Stomach (tissue), 19 donors: ENCODE results near the gene PSMB2. TPM values are rescaled to one million over a fixed set of nuclear protein-coding genes. Genes with fewer than 3 reads are reported as not detected.
"Not testable (repeated sequence)": the region's sequence is repeated elsewhere in the genome, so short reads cannot be mapped to it uniquely, and the experiment has no call there.

Experiments
- DNase-seq, 2 donors: peaks; one replicate each; pipeline versions ENCODE4 v3.0.0 to v3.0.0-alpha.2; 2013 to 2019
- H3K27ac ChIP-seq, 5 donors: fragments of 200-600 bp in 4 of 5; sonication (generic) in 4 of 5; one replicate each; pipeline ENCODE4 v1.5.1; 2013 to 2019; ENCODE audit warnings: mild to moderate bottlenecking in 1 of 5, moderate library complexity in 1 of 5
- H3K27me3 ChIP-seq, 3 donors: fragments of 200-600 bp; sonication (generic); one replicate each; pipeline ENCODE4 v1.5.1; 2017 to 2019; ENCODE audit warnings: mixed run types in 1 of 3
- H3K36me3 ChIP-seq, 4 donors: fragments of 200-600 bp; sonication (generic); 1 replicate in 3 of 4; 2 replicates in 1 of 4; pipeline ENCODE4 v1.5.1; 2016 to 2019
- H3K4me1 ChIP-seq, 4 donors: fragments of 200-600 bp; sonication (generic); one replicate each; pipeline ENCODE4 v1.5.1; 2016 to 2019
- H3K4me3 ChIP-seq, 4 donors: fragments of 200-600 bp; sonication (generic) in 3 of 4; one replicate each; pipeline ENCODE4 v1.5.1; 2016 to 2019; ENCODE audit warnings: mild to moderate bottlenecking in 1 of 4
- H3K9me3 ChIP-seq, 4 donors: fragments of 200-600 bp; sonication (generic); one replicate each; pipeline ENCODE4 v1.5.1; 2016 to 2019
- EP300 ChIP-seq: sonication (generic); formaldehyde crosslinking; IDR thresholded peaks from one replicate; pipeline ENCODE4 v1.6.1; 2017; ENCODE audit warnings: antibody characterized with exemption
- POLR2A ChIP-seq, 4 donors: fragments of 450-650 bp; IDR thresholded peaks; one replicate each; pipeline ENCODE4 v1.6.1; 2016; ENCODE audit warnings: antibody characterized with exemption in 4 of 4, control low read depth in 2 of 4, mild to moderate bottlenecking in 1 of 4, moderate library complexity in 1 of 4
- POLR2AphosphoS5 ChIP-seq, 3 donors: sonication (generic); formaldehyde crosslinking; IDR thresholded peaks; one replicate each; pipeline ENCODE4 v1.6.1; 2016; ENCODE audit warnings: antibody characterized with exemption in 3 of 3
- WGBS, 5 donors: extraction: QIAGEN DNeasy Blood & Tissue Kit in 3 of 5; methylation state at CpG; one replicate each; pipeline versions ENCODE4 v1.1.5 to v1.1.7; 2013 to 2018; 5-methylcytosine and 5-hydroxymethylcytosine counted together
- intact Hi-C: fragments of 100-400 bp; cut with DNase I; formaldehyde crosslinking; loops from one replicate; pipeline ENCODE4 v1.15.1; 2023; ENCODE audit warnings: low total_unique reads
- long read RNA-seq, 10 donors: transcript quantifications; one replicate each; lab custom pipeline, GENCODE V29; 2026
- polyA plus RNA-seq, 3 donors: library from polyadenylated mRNA; stranded (reverse); fragments of 200-250 nt; gene quantifications; one replicate each; pipeline ENCODE4 v1.2.3, GENCODE V29; 2013
- total RNA-seq, 5 donors: library from RNA; depleted of rRNA; stranded (reverse); fragments of >200 nt; gene quantifications; one replicate each; pipeline versions ENCODE4 v1.1.0 to v1.2.3, GENCODE V29; 2014 to 2016
- TF ChIP-seq, protein P1 (sequence below), 7 experiments: fragments of 450-650 bp in 4 of 7; fragments of 200-600 bp in 3 of 7; sonication (generic) in 3 of 7; IDR thresholded peaks; one replicate each; pipeline ENCODE4 v1.5.1; 2016 to 2019; ENCODE audit warnings: antibody characterized with exemption in 7 of 7, control low read depth in 2 of 7, mild to moderate bottlenecking in 1 of 7
- donor health status: healthy with polysubstance abuse.
- donor health status: Bipolar disorder and iron deficiency.
- donor health status: healthy.

PSMB2 gene
- total RNA-seq (10 to 100 TPM; 11.1 to 42.3 (median 28.4) TPM), polyA plus RNA-seq (10 to 100 TPM; 34.1 to 43.9 (median 41.1) TPM)
- long read RNA-seq, donor 1, transcript PSMB2-201 (6 exons, 2,701 nt): major isoform, 28 of 34 reads
- long read RNA-seq, donor 1, partial matches to known transcripts: 6 of 34 reads
- long read RNA-seq, donor 1, other reads (novel, unspliced or antisense): 0 of 34 reads
- long read RNA-seq, donor 2, transcript PSMB2-201 (6 exons, 2,701 nt): major isoform, 36 of 36 reads
- long read RNA-seq, donor 2, partial matches to known transcripts: 0 of 36 reads
- long read RNA-seq, donor 2, other reads (novel, unspliced or antisense): 0 of 36 reads
- long read RNA-seq, donor 3, transcript PSMB2-201 (6 exons, 2,701 nt): major isoform, 17 of 23 reads
- long read RNA-seq, donor 3, partial matches to known transcripts: 6 of 23 reads
- long read RNA-seq, donor 3, other reads (novel, unspliced or antisense): 0 of 23 reads
- long read RNA-seq, donor 4, partial matches to known transcripts: 0 of 4 reads
- long read RNA-seq, donor 4, other reads (novel, unspliced or antisense): 0 of 4 reads
- long read RNA-seq, donor 5, transcript PSMB2-201 (6 exons, 2,701 nt): major isoform, 43 of 43 reads
- long read RNA-seq, donor 5, partial matches to known transcripts: 0 of 43 reads
- long read RNA-seq, donor 5, other reads (novel, unspliced or antisense): 0 of 43 reads
- long read RNA-seq, donor 6: 0 reads
- long read RNA-seq, donor 7, transcript PSMB2-201 (6 exons, 2,701 nt): major isoform, 40 of 40 reads
- long read RNA-seq, donor 7, partial matches to known transcripts: 0 of 40 reads
- long read RNA-seq, donor 7, other reads (novel, unspliced or antisense): 0 of 40 reads
- long read RNA-seq, donor 8, transcript PSMB2-201 (6 exons, 2,701 nt): major isoform, 34 of 34 reads
- long read RNA-seq, donor 8, partial matches to known transcripts: 0 of 34 reads
- long read RNA-seq, donor 8, other reads (novel, unspliced or antisense): 0 of 34 reads
- long read RNA-seq, donor 9, transcript PSMB2-201 (6 exons, 2,701 nt): major isoform, 34 of 34 reads
- long read RNA-seq, donor 9, partial matches to known transcripts: 0 of 34 reads
- long read RNA-seq, donor 9, other reads (novel, unspliced or antisense): 0 of 34 reads
- long read RNA-seq, donor 10, transcript PSMB2-201 (6 exons, 2,701 nt): major isoform, 13 of 13 reads
- long read RNA-seq, donor 10, partial matches to known transcripts: 0 of 13 reads
- long read RNA-seq, donor 10, other reads (novel, unspliced or antisense): 0 of 13 reads

DNA sequence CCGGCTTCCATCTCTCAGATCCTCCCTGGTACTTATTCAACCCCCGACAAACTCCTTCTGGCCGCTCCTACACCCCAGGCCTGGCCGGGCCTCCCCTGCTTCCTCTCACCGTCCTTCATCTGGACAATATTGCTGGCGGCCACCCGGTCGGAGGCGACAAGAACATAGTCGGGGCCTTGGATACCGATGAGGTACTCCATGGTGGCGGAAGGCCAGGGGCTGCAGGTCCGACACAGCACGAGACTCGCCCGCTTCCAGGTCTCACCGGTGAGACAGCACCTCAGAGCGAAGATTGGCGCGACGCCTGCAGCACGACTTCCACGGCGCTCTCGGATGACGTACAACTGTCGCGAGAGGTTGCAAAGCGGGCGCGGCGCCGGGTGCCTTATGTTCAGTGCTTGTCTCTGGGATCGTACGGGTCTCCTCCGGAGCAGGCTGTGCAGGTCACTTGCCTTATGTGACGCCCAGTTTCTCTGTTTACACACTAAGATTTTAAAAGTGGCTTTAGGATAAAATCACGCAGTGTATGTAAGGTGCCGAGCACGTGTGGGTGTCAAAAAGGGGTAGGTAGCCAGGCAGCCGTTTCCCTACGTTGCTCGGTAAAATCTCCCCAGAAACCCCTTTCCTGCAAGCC, at the start of gene PSMB2:
Gene PSMB2 (minus strand): TSS at position 294 of the 634 bp plus-strand sequence. CDS start 94 bp downstream, at position 200.
- Histone ChIP-seq H3K9me3 (no peaks in the 10 kb centered on the region), H3K36me3 (no peaks in the 10 kb centered on the region), H3K27me3 (peaks cover 0 to 18% (median 0%) of the 10 kb centered on the region in 3 donors), H3K27ac (peak within 1 kb of the TSS; percentile 86 to 92 (median 92)), H3K4me3 (peak within 1 kb of the TSS; percentile 63 to 87 (median 81)), H3K4me1 (peaks cover 26 to 53% (median 49%) of the 10 kb centered on the region in 4 donors)
- intact Hi-C loops: no loop called here
- WGBS, 5 donors: 0 to 2% (median 0%) methylated on average over 24 to 43 of the region's 43 CpGs
- TF ChIP-seq EP300 (no peak), POLR2A (IDR thresholded peaks at IDR 0.05) (peak in 2 of 4 donors; percentile 14 to 83), POLR2AphosphoS5 (IDR thresholded peaks at IDR 0.05) (peak; percentile 59 to 98 (median 95))
- TF ChIP-seq, protein P1, sequence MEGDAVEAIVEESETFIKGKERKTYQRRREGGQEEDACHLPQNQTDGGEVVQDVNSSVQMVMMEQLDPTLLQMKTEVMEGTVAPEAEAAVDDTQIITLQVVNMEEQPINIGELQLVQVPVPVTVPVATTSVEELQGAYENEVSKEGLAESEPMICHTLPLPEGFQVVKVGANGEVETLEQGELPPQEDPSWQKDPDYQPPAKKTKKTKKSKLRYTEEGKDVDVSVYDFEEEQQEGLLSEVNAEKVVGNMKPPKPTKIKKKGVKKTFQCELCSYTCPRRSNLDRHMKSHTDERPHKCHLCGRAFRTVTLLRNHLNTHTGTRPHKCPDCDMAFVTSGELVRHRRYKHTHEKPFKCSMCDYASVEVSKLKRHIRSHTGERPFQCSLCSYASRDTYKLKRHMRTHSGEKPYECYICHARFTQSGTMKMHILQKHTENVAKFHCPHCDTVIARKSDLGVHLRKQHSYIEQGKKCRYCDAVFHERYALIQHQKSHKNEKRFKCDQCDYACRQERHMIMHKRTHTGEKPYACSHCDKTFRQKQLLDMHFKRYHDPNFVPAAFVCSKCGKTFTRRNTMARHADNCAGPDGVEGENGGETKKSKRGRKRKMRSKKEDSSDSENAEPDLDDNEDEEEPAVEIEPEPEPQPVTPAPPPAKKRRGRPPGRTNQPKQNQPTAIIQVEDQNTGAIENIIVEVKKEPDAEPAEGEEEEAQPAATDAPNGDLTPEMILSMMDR (IDR thresholded peaks at IDR 0.05): peak in 1 of 7 experiments; percentile 18
- DNase-seq: peak; percentile 98 to 99

DNA sequence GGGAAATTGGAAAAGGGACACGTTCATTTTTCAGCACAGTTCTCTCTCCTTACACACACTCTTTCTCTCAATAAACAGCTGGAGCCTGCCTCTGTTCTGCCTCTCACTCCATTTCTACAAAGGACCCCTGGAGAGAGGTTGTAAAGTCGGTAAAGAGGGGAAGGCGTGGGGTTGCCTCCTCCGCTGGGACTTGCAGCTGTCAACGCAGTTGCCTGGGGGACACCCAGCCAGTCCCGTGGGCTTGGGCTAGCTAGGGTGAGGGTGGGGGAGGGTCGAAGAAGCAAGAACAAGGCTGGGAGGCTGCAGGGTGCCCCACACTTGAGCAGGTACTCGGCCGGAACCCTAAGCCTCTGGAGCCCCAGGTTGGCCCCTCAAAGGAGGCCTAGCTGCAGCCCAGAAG, 49.8 kb upstream of the PSMB2 start:
- WGBS, 5 donors: 37 to 48% (median 39%) methylated on average over 7 to 9 of the region's 9 CpGs
- H3K4me3 ChIP-seq: no peak overlapping the region
- no peak for DNase-seq
- intact Hi-C loops: no loop called here
- no peaks in the 10 kb centered on the region for H3K9me3 ChIP-seq
- H3K27ac ChIP-seq: no peak overlapping the region
- peaks cover 0 to 46% (median 7%) of the 10 kb centered on the region in 3 donors for H3K27me3 ChIP-seq
- H3K36me3 ChIP-seq: no peaks in the 10 kb centered on the region
- TF ChIP-seq EP300 (no peak), POLR2AphosphoS5 (IDR thresholded peaks at IDR 0.05) (no peak), POLR2A (IDR thresholded peaks at IDR 0.05) (no peak)
- TF ChIP-seq, protein P1 (IDR thresholded peaks at IDR 0.05): no peak
- no peaks in the 10 kb centered on the region for H3K4me1 ChIP-seq

DNA sequence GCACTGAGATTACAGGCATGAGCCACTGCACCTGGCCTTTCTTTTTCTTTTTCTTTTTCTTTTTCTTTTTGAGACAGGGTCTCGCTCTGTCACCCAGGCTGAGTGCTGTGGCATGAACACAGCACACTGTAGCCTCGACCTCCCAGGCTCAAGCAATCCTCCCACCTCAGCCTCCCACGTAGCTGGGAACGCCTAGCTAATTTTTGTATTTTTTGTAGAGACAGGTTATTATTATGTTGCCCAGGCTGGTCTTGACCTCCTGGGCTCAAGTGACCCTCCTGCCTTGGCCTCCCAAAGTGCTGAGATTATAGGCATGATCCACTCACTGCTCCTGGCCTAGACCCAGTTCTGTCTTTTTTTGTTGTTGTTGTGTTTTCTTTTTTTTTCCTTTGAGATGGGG, 48.8 kb upstream of the PSMB2 start:
- H3K9me3 ChIP-seq, intact Hi-C loops, H3K4me1 ChIP-seq, H3K4me3 ChIP-seq, H3K27ac ChIP-seq, DNase-seq, H3K36me3 ChIP-seq: not testable (repeated sequence)
- WGBS, 5 donors: 88 to 93% (median 90%) methylated on average over 4 of the region's 4 CpGs
- H3K27me3 ChIP-seq: peaks cover 0 to 52% (median 7%) of the 10 kb centered on the region in 3 donors

DNA sequence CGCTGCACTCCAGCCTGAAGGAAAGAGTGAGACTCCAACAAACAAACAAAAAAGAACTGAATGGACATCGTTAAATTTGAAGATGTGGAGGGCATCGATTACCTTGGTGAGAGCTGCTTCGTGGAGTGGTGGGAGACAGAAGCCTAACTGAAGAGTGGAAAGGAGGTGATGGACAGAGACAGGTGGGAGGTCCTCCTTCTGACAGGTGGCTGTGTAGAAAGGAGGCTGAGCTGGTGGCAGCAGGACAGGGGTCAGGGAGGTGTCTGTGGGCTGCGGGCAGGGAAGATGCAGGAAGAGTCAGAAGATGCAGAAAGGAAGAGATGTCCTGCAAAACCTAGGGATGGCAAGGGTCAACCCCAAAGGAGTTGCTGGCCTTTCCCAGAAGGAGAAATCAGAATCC, 46.8 kb upstream of the PSMB2 start:
- Histone ChIP-seq H3K4me1 (no peaks in the 10 kb centered on the region), H3K4me3 (no peak overlapping the region), H3K27me3 (peaks cover 0 to 52% (median 7%) of the 10 kb centered on the region in 3 donors), H3K36me3 (no peaks in the 10 kb centered on the region), H3K27ac (no peak overlapping the region), H3K9me3 (no peaks in the 10 kb centered on the region)
- TF ChIP-seq POLR2A (IDR thresholded peaks at IDR 0.05) (no peak), EP300 (no peak), POLR2AphosphoS5 (IDR thresholded peaks at IDR 0.05) (no peak)
- TF ChIP-seq, protein P1 (IDR thresholded peaks at IDR 0.05): no peak
- 84 to 91% (median 87%) methylated on average over 5 of the region's 5 CpGs for WGBS, 5 donors
- DNase-seq: no peak
- intact Hi-C loops: no loop called here
